HL-60 (cell line): ENCODE measurements around the gene NEIL1.
A peak's percentile ranks its signal among the peaks of the same experiment; 100 is the strongest.
"Not testable (repeated sequence)": the region's sequence is repeated elsewhere in the genome, so short reads cannot be mapped to it uniquely, and the experiment has no call there.

Experiments used
- DNase-seq, 2 experiments: peaks; one replicate each; pipeline ENCODE4 v3.0.0-alpha.2; 2010 to 2020; ENCODE audit warnings: low read depth in 1 of 2, low spot score in 1 of 2
- H3K27ac ChIP-seq: fragments of 250-450 bp; sonication (Bioruptor Pico); replicated peaks from 2 replicates; pipeline ENCODE4 v1.5.1; 2020; ENCODE audit warnings: mild to moderate bottlenecking, moderate library complexity
- H3K27me3 ChIP-seq: fragments of 250-450 bp; sonication (Bioruptor Pico); 2 replicates; pipeline ENCODE4 v1.5.1; 2021; ENCODE audit warnings: mild to moderate bottlenecking, moderate library complexity; ENCODE audit not compliant: insufficient read depth, poor library complexity, severe bottlenecking
- H3K4me3 ChIP-seq: replicated peaks from 2 replicates; pipeline ENCODE4 v1.5.1; 2011; ENCODE audit warnings: mild to moderate bottlenecking, control low read depth, low read length; ENCODE audit not compliant: insufficient read depth
- CTCF ChIP-seq: IDR thresholded peaks from one replicate; pipeline ENCODE4 v1.5.1; 2011; ENCODE audit warnings: low read length, control low read depth, inconsistent platforms; ENCODE audit not compliant: insufficient read depth
- GABPA ChIP-seq: IDR thresholded peaks from 2 replicates; pipeline ENCODE4 v1.6.1; 2012; ENCODE audit warnings: low read depth
- POLR2AphosphoS5 ChIP-seq: IDR thresholded peaks from 2 replicates; pipeline ENCODE4 v1.6.1; 2012; ENCODE audit warnings: low read depth
- REST ChIP-seq: IDR thresholded peaks from 2 replicates; pipeline ENCODE4 v1.6.1; 2012; ENCODE audit warnings: low read depth; ENCODE audit not compliant: insufficient replicate concordance
- SPI1 ChIP-seq: IDR thresholded peaks from 2 replicates; pipeline ENCODE4 v1.6.1; 2012; ENCODE audit warnings: low read depth, mild to moderate bottlenecking, borderline replicate concordance

NEIL1 gene

DNA sequence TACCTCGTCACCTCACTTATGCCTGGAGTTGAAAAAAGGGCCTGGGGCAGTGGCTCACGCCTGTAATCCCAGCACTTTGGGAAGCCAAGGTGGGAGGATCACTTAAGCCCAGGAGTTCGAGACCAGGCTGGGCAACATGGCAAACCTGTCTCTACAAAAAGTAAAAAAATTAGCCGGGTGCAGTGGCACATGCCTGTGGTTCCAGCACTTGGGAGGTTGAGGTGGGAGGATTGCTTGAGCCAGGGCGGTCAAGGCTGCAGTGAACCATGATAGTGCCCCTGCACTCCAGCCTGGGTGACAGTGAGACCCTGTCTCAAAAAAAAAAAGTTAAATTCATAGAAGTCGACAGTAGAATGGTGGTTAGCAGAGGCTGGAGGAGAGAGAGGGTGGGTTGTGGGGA lies 4.6 kb upstream of the NEIL1 start:
- H3K27me3 ChIP-seq, result peaks cover 4% of the 10 kb centered on the region
- no peak overlapping the region for H3K27ac ChIP-seq
- TF ChIP-seq SPI1, result no peak
- TF ChIP-seq GABPA, result no peak
- no peak for TF ChIP-seq REST
- TF ChIP-seq CTCF, result no peak
- no peak for TF ChIP-seq POLR2AphosphoS5
- DNase-seq, result no peak
- H3K4me3 ChIP-seq, result no peak overlapping the region

GRCh38 chr15:75343953-75344352 lies 2.9 kb upstream of the NEIL1 start:
- H3K27me3 ChIP-seq, result peaks cover 16% of the 10 kb centered on the region
- not testable (repeated sequence) for H3K27ac ChIP-seq, H3K4me3 ChIP-seq, DNase-seq

DNA sequence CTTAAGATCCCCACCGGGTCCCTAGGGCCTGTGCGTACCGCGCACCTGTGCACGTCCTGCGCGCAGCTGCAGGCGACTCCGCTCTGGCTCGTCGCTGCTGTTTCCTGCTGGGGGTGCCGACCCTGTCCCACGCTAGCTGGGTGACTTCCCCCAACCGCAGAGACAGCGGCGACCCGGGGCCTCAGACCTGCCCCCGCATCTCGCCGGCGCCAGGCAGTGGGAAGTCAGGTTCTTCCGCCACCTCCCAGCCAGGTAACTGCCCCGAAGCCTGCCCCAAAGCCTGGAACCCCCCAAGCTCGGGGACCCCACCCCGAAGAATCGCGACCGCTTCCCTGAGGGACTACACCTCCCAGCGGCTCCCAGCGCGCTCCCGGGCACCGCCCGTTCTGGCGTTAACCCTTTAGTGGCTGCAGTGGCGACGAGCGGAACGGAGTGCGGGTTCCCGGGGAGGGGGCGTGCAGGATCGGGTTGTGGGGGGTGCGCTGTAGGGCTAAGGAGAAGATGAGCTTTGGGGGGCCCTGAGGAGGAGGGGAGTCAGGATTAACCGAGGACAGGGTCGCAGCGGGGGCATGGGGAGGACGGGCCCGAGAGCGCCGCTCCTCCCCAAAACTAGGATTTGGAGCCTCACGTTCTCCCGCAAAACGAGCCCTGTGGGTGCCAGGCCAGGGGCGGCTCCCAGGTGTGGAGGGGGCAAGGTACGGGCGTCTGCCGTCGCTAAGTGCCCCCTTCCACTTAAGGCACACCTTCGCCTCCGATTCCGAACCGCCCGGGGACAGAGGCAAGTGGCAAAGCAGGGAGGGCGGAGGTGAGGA lies 589 bp downstream of the NEIL1 start:
- Histone ChIP-seq H3K4me3 (peak overlapping the region; percentile 20), H3K27me3 (peaks cover 16% of the 10 kb centered on the region), H3K27ac (no peak overlapping the region)
- TF ChIP-seq REST, result no peak
- TF ChIP-seq POLR2AphosphoS5, result peak; percentile 50; the same call in 1 of the 2 replicates
- DNase-seq, result no peak

DNA sequence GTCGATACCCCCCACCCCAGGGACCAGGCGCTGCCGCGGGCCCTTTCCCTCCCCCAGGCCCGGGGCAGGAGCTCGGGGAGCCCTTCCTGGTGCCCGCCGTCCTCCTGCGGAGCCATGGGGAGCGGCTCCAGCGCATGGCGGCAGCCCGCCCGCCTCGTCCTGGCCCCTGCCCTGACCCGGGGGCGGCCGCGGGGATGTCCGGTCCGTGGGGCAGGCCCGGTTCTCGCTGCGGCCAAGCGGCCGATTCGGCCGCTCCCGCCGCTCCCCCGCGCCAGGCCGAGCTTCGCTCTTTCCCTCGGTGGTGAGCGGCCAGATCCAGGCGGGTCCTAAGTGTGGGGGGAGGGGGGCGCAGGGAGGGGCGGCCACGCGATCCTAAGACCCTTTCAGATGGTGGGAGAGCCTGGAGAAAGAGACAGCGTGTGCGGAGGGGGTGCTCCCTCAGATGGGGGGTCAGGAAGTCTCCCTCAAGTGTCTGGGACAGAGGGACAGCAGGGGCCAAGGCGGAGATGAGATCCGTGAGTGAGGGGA lies 1.3 kb downstream of the NEIL1 start:
- no peak overlapping the region for H3K27ac ChIP-seq
- TF ChIP-seq CTCF (no peak), GABPA (no peak), REST (no peak), SPI1 (no peak), POLR2AphosphoS5 (no peak)
- no peak for DNase-seq
- H3K27me3 ChIP-seq, result peaks cover 16% of the 10 kb centered on the region
- H3K4me3 ChIP-seq, result no peak overlapping the region; the same call in 1 of the 2 replicates
